Smooth muscle cell (in vitro differentiated cells): ENCODE measurements around the gene ACP3. TPM values are rescaled to one million over a fixed set of nuclear protein-coding genes. Genes with fewer than 3 reads are reported as not detected.

Experiments used
- DNase-seq: peaks from one replicate; lab custom pipeline; 2025; ENCODE audit not compliant: unreplicated experiment; lab: John Stamatoyannopoulos, UW
- H2AFZ ChIP-seq: fragments of 200-600 bp; sonication (generic); 2 replicates; pipeline ENCODE4 v1.6.0; 2016; ENCODE audit warnings: antibody characterized with exemption, low read depth, mild to moderate bottlenecking
- H3F3A ChIP-seq: fragments of 200-600 bp; sonication (generic); 2 replicates; pipeline ENCODE4 v1.6.0; 2017; ENCODE audit warnings: antibody characterized with exemption, low read depth
- H3K27ac ChIP-seq: fragments of 200-600 bp; sonication (generic); 2 replicates; pipeline ENCODE4 v1.5.1; 2016; ENCODE audit warnings: low read depth, mild to moderate bottlenecking
- H3K27me3 ChIP-seq: fragments of 200-600 bp; sonication (generic); 2 replicates; pipeline ENCODE4 v1.6.1; 2016; ENCODE audit warnings: low read depth, mild to moderate bottlenecking
- H3K36me3 ChIP-seq: fragments of 200-600 bp; sonication (generic); 2 replicates; pipeline ENCODE4 v1.5.1; 2016; ENCODE audit warnings: low read depth
- H3K4me1 ChIP-seq: fragments of 200-600 bp; sonication (generic); 2 replicates; pipeline ENCODE4 v1.5.1; 2016; ENCODE audit warnings: low read depth
- H3K4me2 ChIP-seq: fragments of 200-600 bp; sonication (generic); 2 replicates; pipeline ENCODE4 v1.6.0; 2016; ENCODE audit warnings: mild to moderate bottlenecking
- H3K4me3 ChIP-seq: fragments of 200-600 bp; sonication (generic); 2 replicates; pipeline ENCODE4 v1.5.1; 2016; ENCODE audit warnings: mild to moderate bottlenecking
- H3K79me2 ChIP-seq: fragments of 200-600 bp; sonication (generic); 2 replicates; pipeline ENCODE4 v1.6.0; 2016; ENCODE audit warnings: low read depth, mild to moderate bottlenecking
- H3K9ac ChIP-seq: fragments of 200-600 bp; sonication (generic); 2 replicates; pipeline ENCODE4 v1.6.0; 2016; ENCODE audit warnings: low read depth
- H3K9me3 ChIP-seq: fragments of 200-600 bp; sonication (generic); replicated peaks from 2 replicates; pipeline ENCODE4 v1.5.1; 2016; ENCODE audit warnings: low read depth
- H4K20me1 ChIP-seq: fragments of 200-600 bp; sonication (generic); 2 replicates; pipeline ENCODE4 v1.6.0; 2016; ENCODE audit warnings: low read depth
- WGBS: methylation state at CpG from one replicate; pipeline ENCODE4 v1.1.7; 2016; ENCODE audit warnings: low lambda C conversion rate; 5-methylcytosine and 5-hydroxymethylcytosine counted together
- polyA plus RNA-seq: library from polyadenylated mRNA; unstranded; fragments of >200 nt; fragmentation: Nextera tagmentation; extraction: Ambion mirVana; gene quantifications from 2 replicates; pipeline ENCODE4 v1.2.1, GENCODE V29; 2016
- total RNA-seq: library from RNA; depleted of rRNA; stranded (reverse); fragments of >200 nt; gene quantifications from 2 replicates; pipeline ENCODE4 v1.2.3, GENCODE V29; 2014
- TF ChIP-seq, protein P1 (sequence below): fragments of 200-600 bp; sonication (generic); IDR thresholded peaks from 2 replicates; pipeline ENCODE4 v1.5.1; 2017; ENCODE audit warnings: borderline replicate concordance, mild to moderate bottlenecking, antibody characterized with exemption; ENCODE audit not compliant: insufficient read depth, poor library complexity, severe bottlenecking

ACP3 gene
- total and polyA plus RNA-seq, 2 experiments from 2014 or later, result 35.8 to 36.6 TPM

GRCh38 chr3:132378048-132378762, 61.0 kb downstream of the ACP3 start:
- TF ChIP-seq, protein P1, sequence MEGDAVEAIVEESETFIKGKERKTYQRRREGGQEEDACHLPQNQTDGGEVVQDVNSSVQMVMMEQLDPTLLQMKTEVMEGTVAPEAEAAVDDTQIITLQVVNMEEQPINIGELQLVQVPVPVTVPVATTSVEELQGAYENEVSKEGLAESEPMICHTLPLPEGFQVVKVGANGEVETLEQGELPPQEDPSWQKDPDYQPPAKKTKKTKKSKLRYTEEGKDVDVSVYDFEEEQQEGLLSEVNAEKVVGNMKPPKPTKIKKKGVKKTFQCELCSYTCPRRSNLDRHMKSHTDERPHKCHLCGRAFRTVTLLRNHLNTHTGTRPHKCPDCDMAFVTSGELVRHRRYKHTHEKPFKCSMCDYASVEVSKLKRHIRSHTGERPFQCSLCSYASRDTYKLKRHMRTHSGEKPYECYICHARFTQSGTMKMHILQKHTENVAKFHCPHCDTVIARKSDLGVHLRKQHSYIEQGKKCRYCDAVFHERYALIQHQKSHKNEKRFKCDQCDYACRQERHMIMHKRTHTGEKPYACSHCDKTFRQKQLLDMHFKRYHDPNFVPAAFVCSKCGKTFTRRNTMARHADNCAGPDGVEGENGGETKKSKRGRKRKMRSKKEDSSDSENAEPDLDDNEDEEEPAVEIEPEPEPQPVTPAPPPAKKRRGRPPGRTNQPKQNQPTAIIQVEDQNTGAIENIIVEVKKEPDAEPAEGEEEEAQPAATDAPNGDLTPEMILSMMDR, result no peak
- H2AFZ ChIP-seq, result no peak overlapping the region
- WGBS, result 94% methylated on average over 2 of the region's 2 CpGs
- H3K4me2 ChIP-seq, result no peak overlapping the region
- H3K9me3 ChIP-seq, result no peaks in the 10 kb centered on the region
- H3K27ac ChIP-seq, result no peak overlapping the region
- no peaks in the 10 kb centered on the region for H3K36me3 ChIP-seq
- no peaks in the 10 kb centered on the region for H3F3A ChIP-seq
- H3K27me3 ChIP-seq, result no peaks in the 10 kb centered on the region
- no peaks in the 10 kb centered on the region for H4K20me1 ChIP-seq
- H3K79me2 ChIP-seq, result no peaks in the 10 kb centered on the region
- DNase-seq, result no peak
- H3K4me3 ChIP-seq, result no peak overlapping the region
- no peaks in the 10 kb centered on the region for H3K4me1 ChIP-seq
- H3K9ac ChIP-seq, result no peak overlapping the region

DNA sequence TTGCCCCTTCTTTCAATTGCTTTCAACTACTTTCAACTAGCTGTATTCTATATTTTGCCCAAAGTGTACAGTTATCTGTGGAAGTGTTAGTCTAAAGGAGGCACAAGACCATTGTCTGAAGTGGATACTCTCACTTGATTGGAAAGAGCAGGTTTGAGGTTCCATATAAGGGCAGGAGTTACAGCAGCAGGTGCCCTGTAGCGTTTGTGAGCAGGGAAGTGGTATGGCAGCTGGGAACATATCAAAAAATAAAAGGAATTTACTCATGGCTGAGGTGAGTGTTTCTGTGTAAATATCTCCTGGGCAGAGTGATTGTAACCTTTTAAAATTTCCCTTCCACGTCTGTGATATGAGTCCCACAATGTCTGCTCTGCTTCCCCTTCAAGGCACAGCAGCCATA, 61.6 kb downstream of the ACP3 start:
- no peak overlapping the region for H3K9ac ChIP-seq
- no peaks in the 10 kb centered on the region for H4K20me1 ChIP-seq
- no peaks in the 10 kb centered on the region for H3K4me1 ChIP-seq
- H3K79me2 ChIP-seq, result no peaks in the 10 kb centered on the region
- TF ChIP-seq, protein P1, result no peak
- no peak overlapping the region for H3K4me2 ChIP-seq
- H3K4me3 ChIP-seq, result no peak overlapping the region
- DNase-seq, result no peak
- H3K36me3 ChIP-seq, result no peaks in the 10 kb centered on the region
- no peaks in the 10 kb centered on the region for H3K27me3 ChIP-seq
- no peak overlapping the region for H3K27ac ChIP-seq
- H3F3A ChIP-seq, result no peaks in the 10 kb centered on the region
- no peaks in the 10 kb centered on the region for H3K9me3 ChIP-seq
- H2AFZ ChIP-seq, result no peak overlapping the region
- 87% methylated on average over 2 of the region's 2 CpGs for WGBS

DNA sequence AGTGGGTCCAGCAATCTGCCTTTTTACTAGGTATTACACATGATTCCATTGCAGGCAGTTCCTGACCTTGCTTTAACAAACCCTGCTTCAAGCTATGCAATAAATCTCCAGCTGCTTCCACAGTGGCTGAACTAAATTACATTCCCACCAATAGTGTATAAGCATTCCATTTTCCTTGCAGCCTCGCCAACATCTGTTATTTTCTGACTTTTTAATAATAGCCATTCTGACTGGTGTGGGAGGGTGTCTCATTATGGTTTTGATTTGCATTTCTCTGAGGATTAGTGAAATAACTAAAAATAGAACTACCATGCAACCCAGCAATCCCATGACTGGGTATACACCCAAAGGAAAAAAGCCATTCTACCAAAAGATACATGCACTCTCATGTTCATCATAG, 63.7 kb downstream of the ACP3 start:
- H3K79me2 ChIP-seq, result no peaks in the 10 kb centered on the region
- H3K9ac ChIP-seq, result no peak overlapping the region
- no peak overlapping the region for H2AFZ ChIP-seq
- TF ChIP-seq, protein P1, result no peak
- H3K36me3 ChIP-seq, result no peaks in the 10 kb centered on the region
- no peaks in the 10 kb centered on the region for H3K27me3 ChIP-seq
- no peak overlapping the region for H3K27ac ChIP-seq
- 59% methylated on average over 1 of the region's 1 CpG for WGBS
- H3K4me2 ChIP-seq, result no peak overlapping the region
- no peaks in the 10 kb centered on the region for H4K20me1 ChIP-seq
- H3F3A ChIP-seq, result no peaks in the 10 kb centered on the region
- no peak overlapping the region for H3K4me3 ChIP-seq
- no peak for DNase-seq
- H3K4me1 ChIP-seq, result no peaks in the 10 kb centered on the region
- no peaks in the 10 kb centered on the region for H3K9me3 ChIP-seq
